Measurements from ENCODE around the gene NEK11.

GRCh38 chr3:131147534-131147933 lies 120.9 kb downstream of the NEK11 start:
- no peak for TF ChIP-seq CTCF (conservative IDR thresholded peaks at IDR 0.05; ENCODE audit: low read depth, low read length)
- no peak for TF ChIP-seq EZH2 (IDR thresholded peaks at IDR 0.05; ENCODE audit: borderline replicate concordance, low read depth, low read length, poor library complexity, severe bottlenecking)

All from A673 (cell line).